ENCODE measurements around the gene MRPL32.
"Not testable (repeated sequence)": the region's sequence is repeated elsewhere in the genome, so short reads cannot be mapped to it uniquely, and the experiment has no call there.

The MRPL32 gene

DNA sequence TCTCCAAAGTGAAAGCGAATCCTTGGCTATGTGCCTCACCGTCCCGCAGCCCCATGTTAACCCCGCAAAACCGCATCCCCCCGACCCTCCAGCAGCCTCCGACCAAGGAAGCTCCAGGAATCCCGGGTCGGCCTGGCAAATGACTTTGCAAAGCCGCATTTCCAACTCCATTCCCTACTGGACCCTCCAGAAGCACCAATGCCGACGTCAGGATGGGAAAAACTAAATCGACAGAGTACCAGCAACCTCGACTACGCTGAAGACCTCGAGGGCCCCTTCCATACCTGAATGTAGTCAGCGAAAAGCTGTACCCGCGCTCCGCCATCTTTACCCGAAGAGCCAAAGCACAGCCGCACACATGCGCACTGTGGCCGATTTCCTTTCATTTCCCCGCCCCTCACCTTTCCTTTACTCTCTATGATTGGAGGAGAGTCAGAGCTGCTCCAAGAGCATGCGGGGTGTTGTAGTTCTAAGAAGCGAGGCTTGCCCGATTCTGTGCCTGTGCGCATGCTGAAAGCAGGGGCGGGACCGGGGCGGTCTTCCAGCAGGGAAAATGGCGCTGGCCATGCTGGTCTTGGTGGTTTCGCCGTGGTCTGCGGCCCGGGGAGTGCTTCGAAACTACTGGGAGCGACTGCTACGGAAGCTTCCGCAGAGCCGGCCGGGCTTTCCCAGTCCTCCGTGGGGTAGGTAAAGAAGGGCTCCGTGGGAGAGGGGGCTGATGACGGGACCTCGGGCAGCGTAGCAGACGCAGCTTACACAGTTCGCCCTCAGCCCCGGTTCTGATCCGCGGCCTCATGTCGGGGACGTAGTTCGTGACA is at the start of gene MRPL32, which contains the start of gene PSMA2:
MRPL32 (plus strand) TSS at position 543 of the 818 bp plus-strand sequence; CDS start at position 554, 11 bp downstream.
PSMA2 (minus strand) TSS at position 341 of the 818 bp plus-strand sequence; CDS start at position 325, 16 bp downstream.
- DNase-seq = peak; percentile 98

GRCh38 chr7:42883950-42884349 is 48.2 kb upstream of the MRPL32 start:
- DNase-seq = no peak

- DNase-seq = not testable (repeated sequence)
Measured at GRCh38 chr7:42885183-42885582, 47.0 kb upstream of the MRPL32 start.

DNA sequence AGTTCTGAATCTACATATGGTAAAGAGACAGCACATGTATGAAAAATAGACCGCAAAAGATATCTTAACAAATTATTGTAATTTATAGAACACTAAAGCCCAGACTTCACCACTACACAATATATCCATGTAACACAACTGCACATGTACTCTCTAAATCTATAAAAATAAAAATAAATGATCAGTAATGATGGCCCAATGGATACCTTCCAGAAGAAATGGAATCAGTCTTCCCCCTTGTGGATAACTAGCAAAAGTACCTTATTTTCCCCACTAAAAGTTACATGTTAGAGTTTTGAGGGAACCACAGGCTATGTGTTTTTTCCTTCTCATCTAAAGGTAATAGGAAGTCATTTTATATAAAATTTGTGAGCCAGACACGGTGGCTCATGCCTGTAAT is 46.0 kb upstream of the MRPL32 start:
- DNase-seq = no peak

DNA sequence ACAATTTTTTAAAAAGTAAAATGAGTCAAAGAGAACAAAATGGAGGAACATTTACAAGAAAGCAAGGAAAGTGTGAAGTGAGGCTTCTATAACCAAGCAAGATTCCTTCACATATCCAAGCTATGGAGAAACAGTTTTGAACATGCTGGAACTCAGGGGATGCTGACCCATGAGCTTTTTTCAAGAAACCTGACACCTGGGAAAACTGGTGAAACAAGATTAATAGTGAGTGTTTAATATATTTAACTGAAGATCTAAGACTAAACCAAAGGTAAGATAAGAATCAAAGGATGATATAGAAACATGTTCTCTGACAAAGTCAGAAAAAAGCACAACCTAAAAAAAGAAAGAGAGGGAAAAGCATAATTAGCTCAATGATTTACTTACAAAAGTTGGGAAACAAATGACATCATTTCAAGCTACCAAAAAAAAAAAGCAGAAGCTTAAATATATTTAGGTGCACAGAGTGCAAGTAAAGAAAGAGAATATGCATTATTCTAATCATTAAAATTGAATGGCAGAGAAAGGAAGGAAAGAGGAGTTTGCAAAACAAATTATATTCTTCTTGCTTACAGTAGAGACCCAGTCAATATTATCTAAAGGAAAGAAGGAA is 45.2 kb upstream of the MRPL32 start:
- no peak for DNase-seq

DNA sequence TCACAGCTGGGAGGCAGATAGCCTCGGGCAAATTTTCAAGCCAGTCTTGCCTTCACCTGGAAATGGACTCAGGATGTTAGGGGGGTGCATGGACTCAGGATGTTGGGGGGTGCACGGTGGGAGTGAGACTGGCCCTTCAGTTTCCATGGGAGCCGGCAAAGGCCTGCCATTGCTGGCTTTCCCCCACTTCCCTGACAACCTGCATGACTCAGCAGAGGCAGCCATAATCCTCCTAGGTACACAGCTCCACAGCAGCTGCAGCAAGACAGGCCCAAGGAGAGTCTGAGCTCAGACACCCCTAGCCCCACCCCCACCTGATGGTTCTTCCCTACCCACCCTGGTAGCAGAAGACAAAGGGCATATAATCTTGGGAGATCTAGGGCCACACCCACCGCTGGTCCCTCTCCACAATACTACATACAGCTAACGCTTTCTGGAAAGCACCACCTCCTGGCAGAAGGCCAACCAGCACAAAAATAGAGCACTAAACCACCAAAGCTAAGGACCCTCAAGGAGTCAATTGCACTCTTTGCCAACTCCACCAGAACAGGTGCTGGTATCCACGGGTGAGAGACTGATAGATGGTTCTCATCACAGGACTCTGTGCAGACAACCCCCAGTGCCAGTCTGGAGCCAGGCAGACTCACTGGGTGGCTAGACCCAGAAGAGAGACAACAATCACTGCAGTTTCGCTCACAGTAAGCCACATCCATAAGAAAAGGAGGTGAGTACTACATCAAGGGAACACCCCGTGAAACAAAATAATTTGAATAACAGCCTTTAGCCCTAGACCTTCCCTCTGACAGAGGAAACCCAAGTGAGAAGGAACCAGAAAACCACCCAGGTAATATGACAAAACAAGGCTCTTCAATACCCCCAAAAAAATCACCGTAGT is 38.6 kb upstream of the MRPL32 start:
- DNase-seq = no peak

DNA sequence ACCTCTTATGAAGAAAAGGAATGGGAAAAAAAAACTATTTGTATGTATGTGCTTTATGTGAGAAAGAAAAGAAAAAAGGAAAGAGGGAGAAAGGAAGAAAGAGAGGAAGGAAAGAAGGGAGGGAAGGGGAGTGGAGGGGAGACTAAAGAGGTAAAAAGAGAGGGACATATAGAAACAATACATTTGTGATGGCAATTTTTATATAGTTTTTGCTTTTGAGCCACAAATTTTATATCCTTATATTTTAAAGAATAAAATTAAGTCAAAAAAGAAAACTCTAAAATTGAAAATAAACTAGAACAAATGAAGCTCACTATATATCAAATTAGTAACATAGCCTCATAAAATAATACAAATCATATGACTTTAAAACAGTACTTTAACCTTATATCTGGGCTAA is 31.3 kb upstream of the MRPL32 start:
- no peak for DNase-seq

- DNase-seq = no peak
Measured at GRCh38 chr7:42902331-42902730, 29.8 kb upstream of the MRPL32 start.

DNA sequence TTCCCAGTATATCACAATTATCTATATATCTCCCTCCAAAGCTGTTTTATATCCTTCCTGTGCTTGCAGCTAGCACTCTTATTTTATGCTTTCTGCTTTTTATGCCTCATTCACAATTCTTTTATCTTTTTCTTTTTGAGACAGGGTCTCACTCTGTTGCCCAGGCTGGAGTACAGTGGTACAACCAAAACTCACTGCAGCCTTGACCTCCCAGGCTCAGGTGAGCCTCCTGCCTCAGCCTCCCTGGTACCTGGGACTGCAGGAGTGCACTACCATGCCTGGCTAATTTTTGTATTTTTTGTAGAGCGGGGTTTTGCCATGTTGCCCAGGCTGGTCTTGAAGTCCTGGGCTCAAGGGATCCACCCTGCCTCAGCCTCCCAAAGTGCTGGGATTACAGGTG is 26.0 kb upstream of the MRPL32 start:
- DNase-seq = no peak

DNA sequence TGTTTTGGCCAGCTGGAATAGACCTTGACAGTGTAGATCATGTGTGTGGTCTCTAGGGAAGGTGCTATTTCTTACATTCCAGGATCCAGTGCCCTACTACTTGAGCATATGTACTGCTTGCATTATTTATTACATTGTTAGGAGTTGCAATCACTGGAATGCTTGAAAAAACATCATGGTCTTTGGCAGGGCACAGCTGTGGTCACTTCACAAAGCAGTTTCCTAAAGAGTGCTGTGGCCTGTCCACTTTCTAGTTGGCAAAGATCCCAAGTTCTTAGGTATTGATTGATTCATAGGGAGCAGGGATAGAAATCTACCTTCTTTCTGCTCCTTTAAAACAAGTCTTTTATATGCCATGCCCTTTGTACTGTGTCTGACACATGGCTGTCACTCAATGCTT is 24.9 kb upstream of the MRPL32 start:
- DNase-seq = no peak

DNA sequence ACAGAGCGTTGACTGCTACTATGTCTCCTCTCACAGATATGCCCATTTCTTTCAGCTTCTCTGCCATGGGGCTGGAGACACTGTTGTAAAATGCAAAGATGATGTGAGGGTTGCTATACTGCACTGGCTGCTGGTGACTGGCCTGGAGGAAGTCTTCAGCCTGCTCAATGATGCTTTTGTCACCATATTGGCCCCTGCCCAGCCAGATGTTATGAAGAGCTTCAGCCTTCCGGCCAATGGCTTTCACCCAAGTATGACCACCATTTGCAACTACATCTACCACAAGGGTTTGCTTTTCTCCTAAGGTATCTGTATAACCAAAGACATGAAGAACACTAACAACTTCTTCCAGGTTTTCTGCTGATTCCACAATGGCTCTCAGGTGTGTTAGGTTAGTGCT is 21.9 kb upstream of the MRPL32 start:
- DNase-seq = no peak

GRCh38 chr7:42911454-42912447 is 20.4 kb upstream of the MRPL32 start, which contains the start of gene C7orf25:
Gene C7orf25, minus strand, starts transcription at chr7:42912070. Its CDS starts 1,170 bp downstream, at chr7:42910900.
- peak; percentile 97 for DNase-seq

DNA sequence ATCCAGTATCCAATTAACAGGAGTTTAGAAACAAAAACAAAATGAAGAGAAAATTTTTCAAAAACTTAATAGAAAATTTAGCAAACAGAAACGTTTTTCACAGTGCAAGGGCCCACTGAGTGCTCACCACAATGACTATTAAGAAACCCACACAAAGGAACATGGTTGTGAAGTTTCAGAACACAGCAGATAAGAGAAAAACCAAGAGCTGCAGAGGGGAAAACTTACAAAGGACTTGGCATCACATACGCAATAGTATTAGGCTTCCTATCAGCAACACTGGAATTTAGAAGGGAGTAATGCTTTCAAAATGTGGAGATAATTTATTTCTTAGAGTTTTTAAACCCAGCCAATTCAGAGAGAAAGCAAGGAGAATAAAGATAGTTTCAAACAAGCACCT is 18.6 kb upstream of the MRPL32 start:
- no peak for DNase-seq

- no peak for DNase-seq
Measured at GRCh38 chr7:42914009-42914408, 18.2 kb upstream of the MRPL32 start.

DNA sequence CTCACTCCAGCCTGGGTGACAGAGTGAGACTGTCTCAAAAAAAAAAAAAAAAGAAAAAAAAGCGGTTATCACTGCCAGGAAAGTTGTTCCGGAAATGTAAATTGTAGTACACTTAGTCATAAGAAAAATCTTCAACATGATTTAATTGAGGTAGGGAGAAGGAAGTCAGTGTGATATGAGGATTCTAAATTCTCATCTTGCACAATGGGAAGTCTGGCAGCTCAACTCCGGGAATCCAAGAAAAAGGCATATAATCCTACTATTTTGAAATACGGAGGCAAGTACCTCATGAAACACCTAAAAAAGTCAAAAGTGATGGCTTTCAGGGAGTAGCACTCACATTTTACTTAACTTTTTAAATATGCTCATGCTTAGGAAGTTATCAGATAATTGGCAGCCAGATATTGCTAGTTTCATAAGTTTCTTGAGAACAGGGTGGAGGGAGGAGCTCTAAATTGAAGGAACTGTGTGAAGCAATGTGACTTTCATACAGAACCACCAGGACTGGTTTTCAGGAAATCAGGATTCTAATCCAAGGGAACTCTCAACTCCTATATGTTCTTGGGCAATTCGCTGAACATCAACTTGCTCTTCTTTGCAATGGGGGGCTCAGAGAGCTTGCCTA is 17.6 kb upstream of the MRPL32 start:
- DNase-seq = no peak

- DNase-seq = no peak
Measured at GRCh38 chr7:42915356-42915755, 16.8 kb upstream of the MRPL32 start.

DNA sequence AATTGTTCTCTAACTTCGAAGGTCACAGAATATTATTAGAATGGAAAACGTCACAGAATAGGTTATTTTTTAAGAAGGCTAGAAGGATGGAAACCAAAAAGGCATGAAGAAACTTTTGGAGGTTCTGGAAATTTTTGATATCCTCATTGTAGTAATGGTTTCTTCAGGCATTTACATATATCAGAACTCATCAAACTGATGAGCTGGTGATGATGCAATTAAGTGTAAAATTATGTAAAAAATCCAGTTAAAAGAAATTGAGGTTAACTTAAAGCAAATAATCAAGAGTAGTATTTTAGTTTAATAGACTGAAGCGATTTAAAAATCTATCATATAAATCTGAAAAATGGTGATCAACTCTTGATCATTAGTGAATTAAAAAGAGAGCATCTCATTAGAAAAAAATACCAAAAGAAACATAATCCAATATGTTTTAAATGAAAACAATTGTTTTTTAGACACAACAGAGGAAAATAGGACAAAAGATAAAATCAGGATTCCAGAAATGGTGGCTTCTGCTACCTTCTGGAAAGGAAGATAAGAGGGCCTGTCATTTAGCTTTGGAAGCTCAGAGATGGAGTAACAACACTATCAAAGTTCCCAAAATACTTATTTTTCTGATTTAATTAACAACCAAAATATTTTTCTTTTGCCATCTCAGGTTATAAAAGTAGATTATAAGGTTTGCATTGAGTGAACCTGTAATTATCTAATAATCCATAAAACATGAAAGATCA is 10.0 kb upstream of the MRPL32 start:
- no peak for DNase-seq

- DNase-seq = no peak
Measured at GRCh38 chr7:42924223-42924838, 7.8 kb upstream of the MRPL32 start.

GRCh38 chr7:42925630-42926029 is 6.5 kb upstream of the MRPL32 start:
- DNase-seq = no peak

GRCh38 chr7:42926204-42926603 is 6.0 kb upstream of the MRPL32 start:
- no peak for DNase-seq
